ENCODE data around the gene LCN1.

LCN1 gene

GRCh38 chr9:135520916-135521607 is at the start of gene LCN1:
Gene LCN1, plus strand, starts transcription at chr9:135521440. Its CDS starts 58 bp downstream, at chr9:135521498.
- in situ Hi-C loops (cut with MboI; ENCODE audit: low sequenced_read_pairs), result no loop called here

DNA sequence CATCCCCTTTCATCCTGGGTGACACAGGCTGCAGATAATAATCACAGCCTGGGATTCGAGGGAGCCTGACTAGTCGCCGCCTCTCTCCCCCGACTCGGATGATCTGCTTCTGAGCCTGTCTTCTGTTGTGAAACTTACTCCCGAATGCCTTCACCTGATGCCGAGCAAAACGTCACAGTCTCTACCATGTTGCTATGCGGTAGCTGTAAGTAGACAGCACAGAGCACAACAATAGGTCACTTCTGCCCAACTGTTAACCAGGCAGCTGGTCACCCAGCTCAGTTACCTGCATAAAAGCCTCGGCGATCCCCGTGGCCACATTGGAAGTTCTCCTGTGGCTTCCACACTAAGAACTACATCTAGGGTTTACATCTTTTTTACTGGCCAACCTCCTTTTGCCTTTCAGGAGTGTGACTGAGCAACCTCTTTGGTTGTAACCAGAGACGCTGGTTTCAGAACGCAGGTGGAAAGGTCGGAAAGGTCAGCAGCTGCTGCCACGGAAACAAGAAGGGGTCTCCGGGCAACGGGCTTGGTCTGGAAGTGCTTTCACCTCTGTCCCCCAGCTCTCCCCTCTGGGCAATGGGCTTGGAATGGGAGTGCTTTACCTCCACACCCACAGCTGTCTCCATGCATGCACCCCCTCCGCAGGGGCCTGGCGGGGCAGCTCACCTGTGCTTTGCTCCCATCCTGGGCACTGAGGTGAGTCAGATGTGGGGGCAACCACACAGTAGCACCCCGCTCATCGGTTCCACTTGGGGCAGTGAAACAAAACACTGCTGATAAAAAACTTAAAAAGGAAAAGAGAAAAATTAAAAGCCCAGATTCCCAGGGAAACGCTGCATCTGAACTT is 49.2 kb upstream of the LCN1 start:
- in situ Hi-C loops (cut with MboI; ENCODE audit: low sequenced_read_pairs), result no loop called here

DNA sequence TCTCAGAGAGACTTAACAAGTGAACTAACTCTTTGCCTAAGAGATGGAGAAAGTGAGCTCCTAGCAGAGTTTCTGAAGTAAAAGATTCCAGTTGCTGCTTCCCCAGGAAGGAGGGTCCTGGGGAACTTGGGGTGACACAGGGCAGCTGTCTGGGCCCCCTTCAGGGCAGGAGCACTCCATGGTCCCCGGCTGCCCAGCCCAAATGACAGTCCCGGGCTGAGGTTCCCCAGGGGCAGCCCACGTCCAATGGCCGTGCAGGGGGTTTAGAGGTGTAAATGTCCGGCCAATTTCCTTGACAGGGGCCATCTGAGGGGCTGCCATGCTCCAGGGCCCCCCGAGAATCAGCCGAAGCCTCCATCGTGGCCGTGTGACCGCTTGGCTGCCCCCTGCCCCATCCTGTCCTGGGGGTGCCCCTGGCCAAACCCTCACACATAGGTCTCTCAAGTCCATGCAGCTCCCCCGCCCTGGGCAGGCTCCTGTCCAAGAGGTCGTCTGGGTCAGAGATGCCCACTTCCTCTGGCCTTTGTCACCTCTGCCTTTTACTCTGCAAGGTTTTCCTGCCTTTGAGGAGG is 47.2 kb upstream of the LCN1 start:
- in situ Hi-C loops (cut with MboI; ENCODE audit: low sequenced_read_pairs), result no loop called here

DNA sequence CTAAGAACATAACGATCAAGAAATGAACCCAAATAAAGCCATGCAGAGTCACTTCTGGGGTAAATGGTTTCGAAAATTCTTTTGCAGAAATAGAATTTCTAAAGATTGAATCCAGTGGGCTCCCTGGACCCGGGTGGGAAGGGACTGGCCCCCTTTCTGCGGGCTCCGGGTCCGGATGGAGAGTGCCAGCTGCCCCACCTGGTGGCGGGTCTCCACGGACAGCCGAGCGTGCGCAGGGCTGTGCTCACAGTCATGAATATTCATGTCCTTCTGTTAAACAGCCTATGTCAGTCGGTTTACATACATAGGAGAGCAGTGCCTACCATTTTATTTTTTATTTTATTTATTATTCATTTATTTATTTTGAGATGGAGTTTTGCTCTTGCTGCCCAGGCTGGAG is 46.3 kb upstream of the LCN1 start:
- in situ Hi-C loops (cut with MboI; ENCODE audit: low sequenced_read_pairs), result no loop called here

GRCh38 chr9:135476561-135477355 is 44.5 kb upstream of the LCN1 start:
- in situ Hi-C loops (cut with MboI; ENCODE audit: low sequenced_read_pairs), result no loop called here

GRCh38 chr9:135478191-135478590 is 43.0 kb upstream of the LCN1 start:
- in situ Hi-C loops (cut with MboI; ENCODE audit: low sequenced_read_pairs), result no loop called here

- in situ Hi-C loops (cut with MboI; ENCODE audit: low sequenced_read_pairs), result no loop called here
Measured at GRCh38 chr9:135478829-135479468, 42.3 kb upstream of the LCN1 start.

GRCh38 chr9:135479469-135480052 is 41.7 kb upstream of the LCN1 start, which contains the start of gene PPP1R26:
Gene PPP1R26, plus strand, starts transcription at chr9:135479782. Its CDS starts 4,729 bp downstream, at chr9:135484511.
- in situ Hi-C loops (cut with MboI; ENCODE audit: low sequenced_read_pairs), result no loop called here

DNA sequence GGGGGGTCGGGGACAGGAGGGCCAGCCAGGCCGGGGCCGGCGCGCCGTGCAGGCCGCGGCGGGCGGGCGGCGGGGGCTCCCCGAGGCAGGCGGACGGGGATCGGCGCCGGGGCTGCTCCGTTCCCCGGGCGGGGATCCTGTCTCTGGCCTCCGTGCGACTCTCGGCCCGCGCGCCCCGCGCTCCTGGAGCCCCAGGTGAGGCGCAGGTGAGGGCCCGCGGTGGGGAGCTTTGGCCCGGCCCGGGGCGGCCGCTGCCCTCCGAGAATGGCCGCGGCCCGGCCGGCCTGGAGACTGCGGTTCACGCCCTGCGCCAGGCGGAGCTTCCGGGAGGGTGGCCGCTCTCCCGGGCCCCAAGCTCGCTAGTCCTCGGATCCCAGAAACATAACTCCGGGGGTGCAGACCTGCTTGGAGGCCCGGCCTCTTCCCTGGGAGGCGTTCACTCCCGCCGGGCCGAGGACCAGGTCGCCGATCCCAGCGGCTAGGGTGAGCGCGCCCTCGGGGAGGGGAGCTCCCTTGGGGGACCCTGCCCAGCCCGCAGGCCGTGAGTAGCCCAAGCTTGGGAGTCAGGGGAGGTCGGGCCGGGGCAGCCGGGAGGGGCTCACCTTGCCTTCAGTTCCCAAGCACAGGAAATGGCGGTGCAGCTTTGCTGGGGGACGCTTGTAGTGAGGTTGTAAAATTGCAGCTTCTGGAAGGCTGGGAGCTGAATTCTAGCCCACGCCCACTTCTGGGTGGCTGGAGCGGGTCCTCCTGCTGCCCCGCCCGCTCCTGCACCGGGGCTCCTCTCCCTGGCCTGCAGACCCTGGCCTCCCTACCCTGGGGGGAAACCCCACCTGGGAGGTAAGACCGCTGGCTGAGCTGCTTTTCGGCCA is 40.9 kb upstream of the LCN1 start:
- in situ Hi-C loops (cut with MboI; ENCODE audit: low sequenced_read_pairs), result no loop called here

- in situ Hi-C loops (cut with MboI; ENCODE audit: low sequenced_read_pairs), result no loop called here
Measured at GRCh38 chr9:135480940-135481310, 40.3 kb upstream of the LCN1 start.

DNA sequence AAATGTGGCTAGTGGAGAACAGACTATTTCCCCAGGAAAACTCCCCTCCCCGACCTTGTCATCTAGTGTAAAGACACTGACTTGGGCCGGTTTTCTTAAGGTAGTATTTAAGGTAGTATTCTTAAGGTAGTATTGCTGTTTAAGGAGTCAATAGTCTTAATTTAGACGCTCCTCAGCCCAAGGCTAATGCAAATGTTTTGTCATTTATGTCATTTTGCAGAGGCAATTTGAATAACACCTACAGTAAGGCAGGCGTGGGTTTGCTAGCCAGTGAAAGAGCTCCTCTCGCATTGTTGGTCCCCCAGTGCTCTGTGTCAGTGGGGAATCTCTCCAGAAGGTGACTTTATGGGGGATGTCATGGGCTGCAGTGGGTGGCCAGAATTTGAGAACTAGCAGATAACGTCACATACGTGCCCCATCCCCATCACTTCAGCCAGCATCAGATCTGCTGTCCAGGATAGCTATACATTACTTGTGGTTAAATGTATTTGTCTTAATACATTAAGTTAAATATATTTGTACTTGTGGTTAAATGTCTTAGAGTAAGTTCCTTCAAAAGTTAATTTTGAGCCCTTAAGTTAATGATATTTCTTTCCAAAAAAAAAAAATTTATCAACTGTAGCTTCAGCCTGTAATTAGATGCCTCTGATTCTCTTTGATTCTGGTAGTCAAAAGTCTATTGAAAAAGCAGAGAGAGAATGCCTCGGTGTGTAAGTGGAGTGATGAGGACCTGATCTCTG is 39.1 kb upstream of the LCN1 start:
- in situ Hi-C loops (cut with MboI; ENCODE audit: low sequenced_read_pairs), result no loop called here

DNA sequence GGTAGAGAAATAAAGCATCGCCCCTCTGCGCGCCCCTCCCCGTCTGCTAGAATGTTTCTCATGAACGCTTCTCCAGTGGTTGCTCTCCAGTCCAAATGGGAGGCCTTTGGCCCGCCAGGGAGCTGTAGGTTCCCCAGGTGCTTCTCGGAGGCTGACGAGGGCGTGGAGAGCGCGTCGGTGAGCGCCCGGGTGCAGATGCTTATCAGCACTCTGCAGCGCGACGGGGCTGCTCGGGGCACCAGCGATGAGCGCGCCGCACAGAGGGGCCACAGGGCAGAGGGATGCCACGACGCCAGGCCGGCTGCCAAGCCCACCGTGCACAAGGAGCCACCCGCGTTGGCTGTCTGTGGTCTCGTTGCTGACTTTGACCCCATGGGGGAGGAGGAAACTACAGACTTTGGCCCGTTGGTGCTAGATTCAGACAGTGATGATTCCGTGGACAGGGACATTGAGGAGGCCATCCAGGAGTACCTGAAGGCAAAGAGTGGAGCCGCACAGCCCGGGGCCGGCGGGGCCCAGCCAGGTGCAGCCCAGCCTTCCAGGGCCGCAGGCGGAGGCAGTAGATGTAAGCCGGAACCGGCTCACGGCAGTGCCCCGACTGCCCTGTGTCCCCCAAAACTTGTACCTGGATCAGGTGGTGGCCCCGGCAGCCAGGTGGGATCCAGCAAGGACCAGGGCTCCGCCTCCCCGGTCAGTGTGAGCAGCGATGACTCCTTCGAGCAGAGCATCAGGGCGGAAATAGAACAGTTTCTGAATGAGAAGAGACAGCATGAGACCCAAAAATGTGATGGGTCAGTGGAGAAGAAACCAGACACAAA is 36.6 kb upstream of the LCN1 start:
- in situ Hi-C loops (cut with MboI; ENCODE audit: low sequenced_read_pairs), result no loop called here

GRCh38 chr9:135485385-135485784 is 35.9 kb upstream of the LCN1 start:
- in situ Hi-C loops (cut with MboI; ENCODE audit: low sequenced_read_pairs), result no loop called here

- in situ Hi-C loops (cut with MboI; ENCODE audit: low sequenced_read_pairs), result no loop called here
Measured at GRCh38 chr9:135485832-135486231, 35.4 kb upstream of the LCN1 start.

DNA sequence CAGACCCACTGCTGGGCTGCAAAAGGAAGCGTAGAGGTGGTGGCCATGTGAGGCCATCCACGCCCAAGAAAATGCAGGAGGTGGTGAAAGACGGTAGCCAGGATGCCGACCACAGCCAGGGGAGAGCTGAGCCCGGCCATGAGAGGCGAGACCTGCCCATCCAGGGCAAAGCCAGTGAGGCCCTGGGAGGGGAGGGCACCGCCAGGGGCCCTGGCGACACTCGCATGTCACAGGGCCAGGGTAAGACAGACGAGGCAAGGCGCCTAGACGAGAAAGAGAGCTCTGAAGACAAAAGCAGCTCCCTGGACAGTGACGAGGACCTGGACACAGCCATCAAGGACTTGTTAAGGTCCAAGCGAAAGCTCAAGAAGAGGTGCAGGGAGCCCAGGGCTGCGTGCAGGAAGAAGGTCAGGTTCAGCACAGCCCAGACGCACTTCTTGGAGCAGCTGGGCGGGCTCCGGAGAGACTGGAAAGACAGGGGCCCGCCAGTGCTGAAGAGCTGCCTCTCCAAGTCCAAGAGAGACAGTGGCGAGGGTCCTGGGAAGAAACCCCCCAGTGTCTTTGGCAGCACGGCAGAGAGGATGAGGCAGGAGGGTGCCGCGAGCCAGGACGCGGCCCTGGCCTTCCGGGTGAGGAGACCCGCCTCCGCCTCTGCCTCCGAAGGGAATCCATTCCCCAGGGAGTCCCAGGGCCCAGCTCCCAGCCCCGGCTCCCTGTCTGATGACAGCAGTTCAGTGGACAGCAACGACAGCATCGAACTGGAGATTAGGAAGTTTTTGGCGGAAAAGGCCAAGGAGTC is 34.8 kb upstream of the LCN1 start:
- in situ Hi-C loops (cut with MboI; ENCODE audit: low sequenced_read_pairs), result no loop called here

- in situ Hi-C loops (cut with MboI; ENCODE audit: low sequenced_read_pairs), result no loop called here
Measured at GRCh38 chr9:135487281-135488012, 33.8 kb upstream of the LCN1 start.
